GM18951 (cell line): Measurements from ENCODE around the gene NFATC2.

ENCODE experiments used
- POLR2A ChIP-seq: IDR thresholded peaks from 4 replicates; pipeline ENCODE4 v1.6.1; 2011; ENCODE audit warnings: mild to moderate bottlenecking; ENCODE audit not compliant: insufficient read length, insufficient read depth; ENCODE audit errors: extremely low read depth
- in situ Hi-C: fragments of 300-500 bp; cut with MboI; formaldehyde crosslinking; loops from one replicate; pipeline ENCODE4 v1.12.0; 2022; ENCODE audit warnings: low sequenced_read_pairs, mixed read lengths, inconsistent platforms; ENCODE audit not compliant: unreplicated experiment

The NFATC2 gene

DNA sequence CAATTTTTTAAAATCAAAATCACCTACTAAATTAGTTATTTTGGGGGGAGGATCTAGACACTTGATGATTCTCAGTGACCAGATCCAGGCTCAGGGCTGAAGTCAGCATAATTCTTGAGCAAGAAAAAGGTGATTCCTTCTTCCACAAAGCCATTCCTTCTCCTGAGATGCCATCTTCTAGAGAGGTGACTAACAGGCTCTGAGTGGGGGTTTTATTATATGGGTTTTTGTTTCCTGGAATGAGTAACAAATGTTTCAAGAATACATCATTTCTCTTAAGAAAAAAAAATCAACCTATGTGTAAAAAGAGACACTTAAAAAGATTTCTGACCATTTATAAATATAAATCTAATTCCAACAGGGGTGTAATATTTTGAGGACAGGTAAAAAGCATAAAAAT lies 154.3 kb downstream of the NFATC2 start:
- in situ Hi-C loops: no loop called here
- no peak for TF ChIP-seq POLR2A

GRCh38 chr20:51387125-51387875 lies 155.2 kb downstream of the NFATC2 start:
- in situ Hi-C loops: no loop called here
- no peak for TF ChIP-seq POLR2A

DNA sequence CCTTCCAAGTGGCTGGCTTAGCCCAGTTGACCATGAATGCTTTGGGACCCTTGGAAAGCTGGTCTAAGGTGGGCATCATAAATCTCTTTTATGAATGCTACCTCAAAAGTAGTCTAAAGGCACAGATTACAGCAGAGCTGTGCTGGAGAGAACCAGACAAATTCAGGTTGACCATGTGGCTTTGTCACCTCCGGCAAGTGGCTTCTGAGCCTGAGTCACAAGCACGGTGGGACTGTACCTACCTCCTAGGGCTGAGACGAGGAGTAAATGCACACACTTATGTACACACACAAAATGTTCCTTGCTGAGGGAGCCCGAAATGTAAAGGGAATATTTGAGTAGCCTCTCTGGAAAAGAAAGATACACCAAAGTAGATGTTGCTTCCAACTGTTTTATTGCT lies 155.9 kb downstream of the NFATC2 start:
- in situ Hi-C loops: no loop called here
- TF ChIP-seq POLR2A: no peak

GRCh38 chr20:51385646-51386530 lies 156.6 kb downstream of the NFATC2 start:
- no peak for TF ChIP-seq POLR2A
- in situ Hi-C loops: no loop called here

DNA sequence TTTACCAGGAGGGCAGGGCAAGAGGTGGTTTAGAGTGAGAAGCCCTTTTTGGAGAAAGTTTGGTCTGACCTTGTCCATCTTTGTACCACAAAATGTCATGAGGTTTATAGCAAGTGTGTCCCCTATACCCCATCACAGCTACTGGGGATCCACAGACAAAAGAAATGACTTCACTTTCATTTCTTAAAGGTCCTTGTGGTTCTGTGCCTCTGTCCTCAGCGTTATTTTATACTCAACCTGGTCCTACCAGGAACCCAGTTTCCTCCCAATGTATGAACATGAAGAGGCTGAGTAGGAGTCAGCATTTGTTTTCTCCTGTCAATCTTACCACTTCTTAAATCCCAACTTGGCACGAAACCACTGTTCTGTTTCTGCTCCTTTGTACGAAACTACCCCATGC lies 157.6 kb downstream of the NFATC2 start:
- TF ChIP-seq POLR2A: no peak
- in situ Hi-C loops: no loop called here

- TF ChIP-seq POLR2A: no peak
- in situ Hi-C loops: no loop called here
Measured at GRCh38 chr20:51383891-51384510, 158.5 kb downstream of the NFATC2 start.

DNA sequence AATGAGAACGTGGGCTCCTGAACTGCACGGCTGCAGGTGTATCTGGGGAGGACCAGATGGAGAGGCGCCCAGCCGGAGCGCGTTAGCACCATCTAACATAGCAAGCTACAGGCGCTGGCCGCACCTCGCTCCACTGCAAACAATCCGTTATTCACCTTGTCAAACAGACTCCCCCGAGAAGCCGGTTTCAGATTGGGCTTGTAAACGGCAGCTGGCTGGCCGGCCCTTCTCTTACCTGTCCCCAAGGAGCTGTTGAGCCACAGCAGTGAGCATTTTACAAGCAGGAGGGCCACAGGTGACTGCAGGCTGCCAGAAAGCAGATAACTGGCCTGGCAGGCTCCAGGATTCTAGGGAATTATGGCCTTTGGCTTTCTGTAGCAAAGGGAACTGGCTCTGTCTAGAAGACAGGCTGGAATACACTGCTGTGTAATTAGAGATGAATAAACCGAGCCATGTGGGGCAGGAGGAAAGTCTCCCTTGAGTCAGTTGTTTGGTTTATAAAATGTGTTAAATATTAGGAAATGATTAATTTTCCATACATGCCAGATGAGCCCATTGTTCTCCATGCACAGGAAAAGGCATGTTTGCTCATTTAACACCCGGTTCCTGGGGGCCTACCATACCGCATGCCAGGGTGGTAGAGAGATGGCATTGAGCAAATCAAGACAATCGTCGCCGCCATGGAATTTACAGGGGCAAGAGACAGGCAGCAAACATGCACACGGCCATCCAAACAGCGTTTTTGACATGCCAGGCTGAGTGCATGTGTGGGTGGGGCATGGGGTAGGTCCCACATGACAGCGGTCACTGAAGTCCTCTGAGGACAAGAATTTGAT lies 159.3 kb downstream of the NFATC2 start:
- TF ChIP-seq POLR2A: no peak
- in situ Hi-C loops: no loop called here

GRCh38 chr20:51382111-51382985 lies 160.2 kb downstream of the NFATC2 start:
- no peak for TF ChIP-seq POLR2A
- in situ Hi-C loops: no loop called here

- in situ Hi-C loops: no loop called here
- TF ChIP-seq POLR2A: no peak
Measured at GRCh38 chr20:51381557-51381956, 161.0 kb downstream of the NFATC2 start.

DNA sequence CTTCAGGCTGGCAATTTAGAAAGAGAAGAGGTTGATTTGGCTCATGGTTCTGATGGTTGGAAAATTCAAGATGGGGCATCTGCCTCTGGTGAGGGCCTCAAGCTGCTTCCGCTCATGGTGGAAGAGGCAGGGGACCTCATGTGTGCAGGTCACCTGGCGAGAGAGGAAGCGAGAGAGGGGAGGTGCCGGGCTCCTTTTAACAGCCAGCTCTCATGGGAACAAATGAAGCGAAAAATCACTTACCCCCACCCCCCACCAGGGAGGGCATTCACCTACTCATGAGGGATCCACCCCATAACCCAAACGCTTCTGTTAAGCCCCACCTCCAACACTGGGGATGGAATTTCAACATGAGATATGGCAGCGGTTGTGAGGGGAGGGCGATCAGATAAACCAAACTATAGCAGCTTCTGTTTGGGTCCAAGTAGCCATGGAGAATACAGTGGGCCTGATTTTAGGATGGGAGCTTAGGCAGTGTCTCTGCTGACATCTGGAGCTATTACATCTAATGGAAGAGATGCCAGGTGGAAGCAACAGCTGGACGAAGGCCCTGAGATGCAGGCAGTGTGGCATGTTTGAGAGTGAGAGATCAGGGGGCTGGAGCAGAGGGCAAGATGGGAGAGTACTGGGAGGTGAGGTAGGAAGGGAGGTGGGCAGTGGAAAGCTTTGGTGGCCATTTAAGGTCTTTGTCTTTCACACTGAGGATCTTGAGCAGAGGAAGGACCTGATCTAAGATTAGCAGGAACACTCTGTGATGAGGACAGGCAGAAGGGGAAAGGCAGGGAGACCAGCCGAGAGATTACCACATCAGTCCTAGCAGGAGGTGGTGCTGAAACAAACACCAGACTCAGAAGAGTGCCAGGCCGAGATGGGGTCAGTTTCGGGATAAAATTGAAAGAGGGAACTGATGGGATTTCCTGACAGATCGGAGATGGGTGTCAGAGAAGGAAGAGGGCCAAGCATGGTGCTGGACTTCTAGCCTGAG lies 161.8 kb downstream of the NFATC2 start:
- no peak for TF ChIP-seq POLR2A
- in situ Hi-C loops: no loop called here
